Gastroesophageal sphincter (tissue), 4 donors: ENCODE results near the gene PLXDC2. TPM values are rescaled to one million over a fixed set of nuclear protein-coding genes. Genes with fewer than 3 reads are reported as not detected.

Source experiments
- ATAC-seq: fragments of 150-250 bp; one replicate; pipeline ENCODE4 v1.9.1; 2016; ENCODE audit warnings: mild to moderate bottlenecking, moderate library complexity
- H3K27ac ChIP-seq, 4 donors: fragments of 200-600 bp; sonication (generic) in 3 of 4; 1 replicate in 3 of 4; 2 replicates in 1 of 4; pipeline ENCODE4 v1.5.1; 2016 to 2019
- H3K27me3 ChIP-seq: fragments of 200-600 bp; sonication (generic); one replicate; pipeline ENCODE4 v1.5.1; 2019
- H3K36me3 ChIP-seq, 2 donors: fragments of 200-600 bp; sonication (generic); one replicate each; pipeline ENCODE4 v1.5.1; 2019; ENCODE audit warnings: control low read depth in 1 of 2
- H3K4me1 ChIP-seq, 3 donors: fragments of 200-600 bp; sonication (generic); 1 replicate in 2 of 3; 2 replicates in 1 of 3; pipeline ENCODE4 v1.5.1; 2016 to 2019; ENCODE audit warnings: control low read depth in 2 of 3
- H3K4me3 ChIP-seq, 2 donors: fragments of 200-600 bp; sonication (generic); one replicate each; pipeline ENCODE4 v1.5.1; 2019; ENCODE audit warnings: mild to moderate bottlenecking in 1 of 2, moderate library complexity in 1 of 2
- H3K9me3 ChIP-seq, 3 donors: fragments of 200-600 bp; sonication (generic); one replicate each; pipeline ENCODE4 v1.5.1; 2017 to 2019; ENCODE audit warnings: control low read depth in 2 of 3
- CTCF ChIP-seq, 4 experiments: fragments of 200-600 bp in 2 of 4; fragments of 450-650 bp in 2 of 4; sonication (generic) in 1 of 4; IDR thresholded peaks; one replicate each; pipeline ENCODE4 v1.5.1; 2017 to 2019; ENCODE audit warnings: antibody characterized with exemption in 4 of 4, mild to moderate bottlenecking in 2 of 4, moderate library complexity in 2 of 4
- EP300 ChIP-seq: sonication (generic); formaldehyde crosslinking; IDR thresholded peaks from one replicate; pipeline ENCODE4 v1.6.1; 2017; ENCODE audit warnings: antibody characterized with exemption, mild to moderate bottlenecking
- POLR2A ChIP-seq, 2 donors: fragments of 450-650 bp; IDR thresholded peaks; one replicate each; pipeline ENCODE4 v1.6.1; 2017; ENCODE audit warnings: antibody characterized with exemption in 2 of 2, mild to moderate bottlenecking in 2 of 2, moderate library complexity in 1 of 2
- POLR2AphosphoS5 ChIP-seq: sonication (generic); formaldehyde crosslinking; IDR thresholded peaks from one replicate; pipeline ENCODE4 v1.6.1; 2017; ENCODE audit warnings: antibody characterized with exemption
- WGBS, 2 donors: methylation state at CpG; one replicate each; pipeline ENCODE4 v1.1.5; 2018; ENCODE audit warnings: low coverage in 1 of 2; 5-methylcytosine and 5-hydroxymethylcytosine counted together
- total RNA-seq, 4 donors: library from RNA; depleted of rRNA; stranded (reverse); fragments of >200 nt; gene quantifications; one replicate each; pipeline ENCODE4 v1.1.0, GENCODE V29; 2016

PLXDC2 gene
- total RNA-seq, 4 donors from 2014 or later = 32.3 to 65.5 (median 50.5) TPM

DNA sequence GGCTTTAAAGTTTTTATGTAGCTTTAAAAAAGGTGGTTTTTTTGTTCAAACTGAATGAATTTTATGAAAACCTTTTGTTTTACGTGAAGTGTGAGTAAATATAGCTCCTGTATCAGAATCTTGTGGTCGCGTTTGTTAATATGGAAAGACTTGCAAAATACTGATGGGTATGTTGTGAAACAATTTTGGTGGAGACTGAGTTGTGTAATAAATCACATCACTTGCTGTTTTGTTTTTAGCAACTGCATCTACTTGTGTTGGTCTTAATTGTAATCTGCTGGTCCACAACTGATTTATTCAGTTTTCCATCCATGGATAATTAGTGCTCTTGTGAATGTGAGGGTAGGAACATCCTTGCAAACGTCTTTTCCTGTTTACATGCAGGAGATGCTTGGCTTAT, 10.5 kb downstream of the PLXDC2 start:
- H3K27ac ChIP-seq = peak overlapping the region in 3 of 4 donors; percentile 30 to 55 (median 39)
- no peaks in the 10 kb centered on the region for H3K9me3 ChIP-seq
- 49 to 57% methylated on average over 4 of the region's 4 CpGs for whole genome bisulfite sequencing, 2 donors
- peaks cover 0 to 56% (median 3%) of the 10 kb centered on the region in 3 donors for H3K4me1 ChIP-seq
- peak; percentile 44 for ATAC-seq
- no peak overlapping the region for H3K4me3 ChIP-seq
- H3K36me3 ChIP-seq = no peaks in the 10 kb centered on the region
- TF ChIP-seq POLR2A (IDR thresholded peaks at IDR 0.05) (no peak), CTCF (IDR thresholded peaks at IDR 0.05) (no peak), POLR2AphosphoS5 (peak; percentile 7), EP300 (no peak)
- no peaks in the 10 kb centered on the region for H3K27me3 ChIP-seq

- peaks cover 0 to 62% (median 3%) of the 10 kb centered on the region in 3 donors for H3K4me1 ChIP-seq
These were observed 12.2 kb downstream of the PLXDC2 start for GRCh38 chr10:19828278-19829049.

GRCh38 chr10:19832699-19833098, 16.5 kb downstream of the PLXDC2 start:
- TF ChIP-seq EP300 (no peak), POLR2AphosphoS5 (no peak), POLR2A (IDR thresholded peaks at IDR 0.05) (no peak), CTCF (IDR thresholded peaks at IDR 0.05) (no peak)
- Histone ChIP-seq H3K36me3 (no peaks in the 10 kb centered on the region), H3K27me3 (no peaks in the 10 kb centered on the region), H3K9me3 (no peaks in the 10 kb centered on the region), H3K4me3 (no peak overlapping the region), H3K4me1 (peaks cover 0 to 26% (median 3%) of the 10 kb centered on the region in 3 donors), H3K27ac (no peak overlapping the region)
- WGBS, 2 donors = 43 to 51% methylated on average over 5 to 9 of the region's 9 CpGs
- ATAC-seq = no peak

More at GRCh38 chr10:19828278-19829049, 12.2 kb downstream of the PLXDC2 start:
- Histone ChIP-seq H3K27ac (peak overlapping the region in 3 of 4 donors; percentile 21 to 55 (median 41)), H3K9me3 (no peaks in the 10 kb centered on the region), H3K27me3 (no peaks in the 10 kb centered on the region), H3K4me3 (no peak overlapping the region), H3K36me3 (no peaks in the 10 kb centered on the region)
- WGBS, 2 donors = 59 to 64% methylated on average over 3 of the region's 3 CpGs
- ATAC-seq = peak; percentile 69
- TF ChIP-seq POLR2AphosphoS5 = peak; percentile 16
- no peak for TF ChIP-seq EP300

- no peaks in the 10 kb centered on the region for H3K27me3 ChIP-seq
- peaks cover 0 to 20% (median 0%) of the 10 kb centered on the region in 3 donors for H3K4me1 ChIP-seq
- no peak for ATAC-seq
- no peaks in the 10 kb centered on the region for H3K9me3 ChIP-seq
- no peak overlapping the region for H3K27ac ChIP-seq
- no peaks in the 10 kb centered on the region for H3K36me3 ChIP-seq
- WGBS, 2 donors = 85 to 91% methylated on average over 8 of the region's 8 CpGs
- TF ChIP-seq CTCF (IDR thresholded peaks at IDR 0.05) (no peak), POLR2AphosphoS5 (no peak), POLR2A (IDR thresholded peaks at IDR 0.05) (no peak), EP300 (no peak)
- no peak overlapping the region for H3K4me3 ChIP-seq
These were observed 17.1 kb downstream of the PLXDC2 start for GRCh38 chr10:19833170-19833824.

DNA sequence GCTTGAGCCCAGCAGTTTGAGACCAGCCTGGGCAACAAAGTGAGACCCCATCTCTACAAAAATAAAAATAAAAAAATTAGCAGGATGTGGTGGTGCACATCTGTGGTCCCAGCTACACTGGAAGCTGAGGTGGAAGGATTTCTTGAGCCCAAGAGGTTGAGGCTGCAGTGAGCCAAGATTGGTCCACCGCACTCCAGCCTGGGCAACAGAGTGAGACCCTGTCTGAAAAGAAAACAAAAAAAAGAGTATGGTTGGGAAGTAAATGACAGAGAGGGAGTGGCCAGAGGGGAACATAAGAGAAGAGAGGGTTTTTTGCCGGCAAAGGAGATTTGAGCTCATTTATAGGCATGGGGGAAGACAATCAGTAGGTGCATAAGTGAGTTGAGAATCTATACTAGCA, 19.7 kb downstream of the PLXDC2 start:
- no peak overlapping the region for H3K4me3 ChIP-seq
- no peaks in the 10 kb centered on the region for H3K27me3 ChIP-seq
- WGBS, 2 donors = 100% methylated on average over 1 to 2 of the region's 2 CpGs
- H3K4me1 ChIP-seq = peaks cover 0 to 13% (median 4%) of the 10 kb centered on the region in 3 donors
- no peak for TF ChIP-seq POLR2AphosphoS5
- TF ChIP-seq POLR2A (IDR thresholded peaks at IDR 0.05) = no peak
- no peak for TF ChIP-seq CTCF (IDR thresholded peaks at IDR 0.05)
- no peak for TF ChIP-seq EP300
- H3K9me3 ChIP-seq = no peaks in the 10 kb centered on the region
- ATAC-seq = no peak
- no peak overlapping the region for H3K27ac ChIP-seq
- no peaks in the 10 kb centered on the region for H3K36me3 ChIP-seq
